GM18499 (cell line): ENCODE measurements around the gene UPP2.

Experiments used
- ATAC-seq: cut with Tn5 transposase; IDR thresholded peaks from one replicate; pipeline ENCODE4 v1.9.1; 2021; ENCODE audit warnings: moderate number of reproducible peaks; ENCODE audit not compliant: insufficient read depth, unreplicated experiment

The UPP2 gene

DNA sequence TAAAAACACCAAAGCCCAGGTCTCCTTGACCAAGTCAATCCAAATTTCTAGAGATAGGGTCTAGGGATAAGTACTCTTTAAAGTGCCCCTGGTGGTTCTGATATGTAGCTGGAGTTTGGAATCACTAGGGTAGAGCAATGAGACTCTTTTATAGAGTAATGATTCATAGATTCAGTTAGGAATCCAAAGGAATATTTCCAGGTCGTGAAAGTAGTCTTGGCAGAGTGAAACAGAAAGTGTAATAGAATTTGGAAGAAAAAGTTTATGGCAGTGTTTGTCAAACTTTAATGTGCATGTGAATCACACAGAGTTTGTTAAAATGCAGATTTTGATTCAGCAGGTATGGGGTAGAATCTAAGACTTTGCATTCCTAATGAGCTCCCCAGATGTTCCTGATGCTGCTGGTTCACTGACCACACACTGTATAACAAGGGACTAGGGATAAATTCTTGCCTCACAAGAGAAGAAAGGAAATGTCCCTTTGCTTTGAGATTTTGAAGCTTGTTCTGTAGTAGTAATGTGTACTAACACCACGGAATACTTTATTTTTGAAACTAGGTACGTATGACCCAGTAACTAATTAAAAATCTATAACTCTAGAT, 1.8 kb downstream of the UPP2 start:
- no peak for ATAC-seq

DNA sequence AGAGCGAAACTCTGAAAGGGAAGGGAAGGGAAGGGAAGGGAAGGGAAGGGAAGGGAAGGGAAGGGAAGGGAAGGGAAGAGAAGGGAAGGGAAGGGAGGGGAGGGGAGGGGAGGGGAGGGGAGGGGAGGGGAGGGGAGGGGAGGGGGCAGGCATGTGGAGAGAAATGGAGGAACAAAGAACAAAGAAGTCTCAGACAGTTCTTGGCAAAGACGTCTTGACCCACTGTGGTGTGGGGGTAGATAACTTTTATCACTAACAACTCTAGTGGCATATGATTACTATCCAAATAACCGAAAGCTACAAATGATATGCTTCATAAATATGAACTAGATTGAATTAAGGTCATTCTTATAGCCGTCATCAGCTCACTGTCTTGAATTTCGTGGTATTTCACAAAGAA, 3.2 kb downstream of the UPP2 start:
- ATAC-seq, result no peak

DNA sequence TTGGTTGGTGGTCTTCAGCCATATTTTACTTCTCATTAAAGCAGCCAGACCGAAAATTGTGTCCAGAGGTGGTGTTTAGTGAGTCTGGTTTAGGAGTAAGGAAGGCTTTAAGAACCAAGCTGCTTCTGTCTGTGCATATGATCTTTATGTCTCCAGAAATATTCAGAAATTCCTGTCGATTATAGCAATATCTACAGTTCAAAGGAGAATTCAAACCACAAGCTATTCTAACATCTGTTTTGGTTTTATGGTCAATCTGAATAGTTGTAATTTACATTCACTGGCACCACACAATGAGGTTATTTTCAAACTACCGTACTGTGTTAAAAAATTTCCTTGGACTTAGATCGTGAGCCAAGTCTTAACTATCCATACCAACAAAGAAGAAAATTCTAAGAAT, 11.3 kb downstream of the UPP2 start:
- no peak for ATAC-seq

DNA sequence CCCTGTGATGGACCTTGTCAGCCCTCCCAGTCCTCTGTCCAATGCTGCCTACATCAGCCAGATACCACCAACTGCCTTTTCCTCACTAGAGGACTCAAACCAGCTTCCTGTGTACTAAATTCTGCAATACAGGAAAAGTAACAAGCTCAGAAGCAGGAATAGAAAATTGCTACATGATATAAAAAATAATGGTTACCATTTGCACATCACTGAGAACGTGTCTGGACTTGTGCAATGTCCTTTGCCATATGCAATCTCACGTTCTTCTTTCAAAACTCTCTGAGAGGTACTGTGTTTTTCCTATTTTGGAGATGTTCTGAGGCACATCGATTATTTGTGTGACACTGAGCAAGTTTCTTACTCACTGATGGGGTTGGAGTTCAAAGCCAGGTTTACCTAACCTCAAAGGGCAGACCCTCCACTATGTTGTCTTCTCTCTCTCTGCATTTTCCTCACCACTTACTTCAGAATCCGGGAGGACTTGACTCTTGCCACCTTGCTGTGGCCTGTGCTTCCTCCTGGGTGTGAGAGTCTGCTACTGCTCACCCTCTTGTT, 12.1 kb downstream of the UPP2 start:
- no peak for ATAC-seq

DNA sequence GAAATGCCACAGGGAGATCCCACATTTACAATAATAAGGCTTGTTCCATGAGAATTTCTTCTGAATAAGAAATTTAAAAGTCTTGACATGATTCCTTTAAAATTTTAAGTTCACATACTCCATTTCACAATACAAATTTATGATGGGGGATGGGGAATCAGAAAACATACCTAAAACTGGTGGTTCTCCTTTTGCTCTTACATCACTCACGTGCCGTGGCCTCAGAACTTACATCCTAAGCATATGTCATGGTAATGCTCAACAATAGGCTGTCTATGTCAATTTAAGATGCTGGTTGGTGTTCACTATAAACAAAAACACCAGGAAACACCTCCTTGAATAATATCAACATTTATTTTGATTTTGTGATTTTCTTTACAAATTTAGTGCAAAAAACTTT, 12.8 kb downstream of the UPP2 start:
- no peak for ATAC-seq

DNA sequence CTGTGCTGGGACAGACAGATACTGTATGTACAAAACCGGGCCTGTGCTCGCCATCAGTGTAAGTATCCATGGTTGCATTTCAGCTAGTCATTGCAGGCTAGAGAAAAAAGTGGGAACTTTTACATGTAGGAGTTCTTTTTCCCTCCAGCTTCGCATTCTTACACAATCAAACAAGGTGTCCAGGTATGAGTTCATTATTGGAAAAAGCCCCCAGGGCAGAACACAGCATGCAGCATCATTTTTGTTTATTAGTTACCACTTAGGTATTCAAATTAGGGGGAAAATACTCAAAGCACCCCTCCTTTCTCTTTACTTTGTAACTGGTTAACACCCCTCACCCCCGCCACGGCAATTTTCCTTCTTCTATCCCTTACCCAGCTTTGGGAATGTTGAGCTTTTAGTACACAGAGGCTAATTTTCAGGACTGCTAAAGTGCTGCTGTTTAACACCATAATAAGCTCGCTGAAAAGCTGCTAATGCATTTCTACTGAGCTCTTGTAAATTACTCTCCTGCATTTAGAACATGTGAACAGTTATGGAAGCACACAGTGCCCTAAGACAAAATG, 13.6 kb downstream of the UPP2 start:
- ATAC-seq, result no peak

DNA sequence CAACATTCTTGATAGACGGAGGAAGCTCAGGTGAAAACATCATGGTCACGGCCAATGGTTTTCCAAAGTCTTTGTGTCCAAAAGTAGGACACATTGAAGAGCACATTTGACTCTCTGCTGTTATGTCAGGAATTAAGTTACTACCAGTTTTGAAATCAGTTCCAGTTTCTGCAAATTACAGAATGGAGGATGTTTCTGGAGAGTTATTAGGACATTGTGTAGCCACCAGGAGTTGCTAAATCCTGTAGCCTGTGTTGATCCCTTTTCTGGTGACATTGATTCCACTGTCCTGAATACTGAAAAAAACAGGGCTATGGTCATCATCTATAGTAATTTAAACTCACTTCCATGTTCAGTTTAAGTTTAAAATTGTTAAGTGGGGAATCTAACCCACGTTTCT, 15.3 kb downstream of the UPP2 start:
- no peak for ATAC-seq

DNA sequence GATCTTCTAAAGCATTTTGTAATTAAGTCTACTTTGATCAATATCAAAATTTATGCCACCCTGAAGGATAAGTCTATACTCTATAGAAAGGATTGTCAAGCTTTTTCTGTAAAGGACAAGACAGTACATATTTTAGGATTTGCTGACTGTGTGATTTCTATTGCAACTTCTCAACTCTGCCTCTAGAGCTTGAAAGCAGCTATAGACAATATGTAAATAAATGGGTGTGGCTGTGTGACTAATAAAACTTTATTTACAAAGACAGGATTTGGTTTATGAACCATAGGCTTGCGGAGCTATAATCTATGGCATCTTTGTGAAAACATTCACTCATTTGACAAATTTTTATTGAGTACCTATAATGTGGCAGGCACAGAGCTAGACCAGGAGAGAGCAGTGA, 18.4 kb downstream of the UPP2 start:
- ATAC-seq, result no peak

DNA sequence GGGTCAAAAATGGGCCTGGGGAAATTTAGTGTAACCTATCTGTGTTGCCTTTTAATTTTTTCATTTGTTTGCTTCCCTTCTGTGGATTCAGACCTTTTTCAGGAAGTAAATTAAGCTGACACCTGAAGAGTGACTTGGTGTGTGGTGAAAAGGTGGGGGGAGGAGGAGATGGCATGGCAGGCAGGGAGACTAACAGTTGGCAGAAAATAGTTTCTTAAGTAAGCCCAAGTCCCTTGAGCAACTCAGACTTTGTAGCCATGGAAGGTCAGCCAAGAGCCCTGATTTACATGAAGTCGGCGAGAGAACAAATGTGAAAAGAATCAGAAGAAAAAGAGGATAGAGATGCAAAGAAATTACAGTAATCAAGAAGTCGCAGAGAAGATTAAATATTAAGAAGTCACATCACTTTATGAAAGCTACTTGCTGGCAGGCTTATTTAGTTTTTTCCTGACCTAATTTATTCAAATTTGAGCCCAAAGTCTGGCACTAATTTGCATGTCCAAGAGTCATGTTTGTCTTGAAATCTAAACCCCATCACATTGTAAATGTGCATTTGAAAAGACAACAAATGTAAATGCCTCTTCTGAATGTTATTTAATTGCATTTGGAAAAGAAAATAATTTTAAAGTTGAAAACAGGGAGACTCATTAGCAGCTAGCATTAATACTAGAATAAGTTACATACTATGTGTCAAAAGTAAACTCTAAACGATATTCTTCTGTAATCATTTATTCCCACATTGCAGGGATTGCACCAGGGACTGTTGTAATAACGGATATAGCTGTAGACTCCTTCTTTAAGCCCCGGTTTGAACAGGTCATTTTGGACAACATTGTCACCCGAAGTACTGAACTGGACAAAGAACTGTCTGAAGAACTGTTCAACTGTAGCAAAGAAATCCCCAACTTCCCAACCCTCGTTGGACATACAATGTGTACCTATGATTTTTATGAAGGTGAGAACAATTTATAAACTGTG, 19.3 kb downstream of the UPP2 start:
- ATAC-seq, result no peak

DNA sequence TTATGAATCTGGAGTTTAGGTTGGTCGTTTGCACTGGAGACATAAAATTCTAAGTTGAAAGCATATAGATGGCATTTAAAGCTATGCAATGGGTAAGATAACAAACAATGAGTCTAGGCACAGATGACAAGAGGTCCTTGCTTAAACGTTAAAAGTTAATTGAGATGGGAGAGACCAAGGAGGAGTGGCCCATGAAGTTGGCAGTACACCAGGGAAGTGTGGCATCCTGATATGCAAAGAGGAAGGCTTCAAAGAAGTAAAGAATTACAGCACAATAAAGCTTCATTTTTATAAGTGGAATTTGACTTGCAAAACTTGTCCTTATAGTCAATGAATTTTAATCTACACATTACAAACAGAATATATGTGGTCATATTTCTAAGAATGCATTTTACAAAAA, 23.2 kb downstream of the UPP2 start:
- no peak for ATAC-seq

DNA sequence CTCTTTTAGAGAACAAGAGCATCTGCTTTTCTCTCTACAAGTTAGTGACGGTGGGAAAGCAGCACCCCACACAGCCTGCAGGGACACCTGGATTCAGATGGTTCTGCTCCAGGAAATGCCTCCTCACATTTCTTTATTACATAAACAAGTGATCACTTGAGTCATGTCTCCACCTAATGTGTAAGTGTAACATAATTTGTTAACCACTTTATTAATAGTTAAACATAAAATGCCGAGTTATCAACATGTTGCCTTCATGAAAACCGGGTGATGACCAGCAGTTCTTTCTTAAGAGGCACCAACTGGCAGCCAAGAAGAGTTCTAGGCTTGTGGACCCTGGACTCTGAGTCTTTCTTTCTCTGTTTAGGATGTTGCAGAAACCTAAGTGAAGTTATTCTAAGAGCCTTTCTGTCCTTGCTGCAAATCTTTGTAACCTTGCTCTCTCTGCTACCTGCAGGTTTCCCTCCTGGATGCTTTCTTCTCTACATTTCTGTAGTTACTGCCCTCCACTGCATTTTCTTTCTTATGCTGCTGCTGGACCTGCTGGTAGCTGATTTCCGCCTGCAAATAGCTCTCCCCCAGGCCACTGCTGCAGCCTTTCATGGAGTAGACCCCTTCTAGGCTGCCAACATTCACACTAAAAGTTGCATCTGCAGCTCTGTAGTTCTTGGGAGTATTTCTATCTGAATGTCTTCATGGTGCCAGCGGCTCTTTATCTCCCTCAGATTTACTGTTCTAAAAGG, 24.3 kb downstream of the UPP2 start:
- ATAC-seq, result no peak

DNA sequence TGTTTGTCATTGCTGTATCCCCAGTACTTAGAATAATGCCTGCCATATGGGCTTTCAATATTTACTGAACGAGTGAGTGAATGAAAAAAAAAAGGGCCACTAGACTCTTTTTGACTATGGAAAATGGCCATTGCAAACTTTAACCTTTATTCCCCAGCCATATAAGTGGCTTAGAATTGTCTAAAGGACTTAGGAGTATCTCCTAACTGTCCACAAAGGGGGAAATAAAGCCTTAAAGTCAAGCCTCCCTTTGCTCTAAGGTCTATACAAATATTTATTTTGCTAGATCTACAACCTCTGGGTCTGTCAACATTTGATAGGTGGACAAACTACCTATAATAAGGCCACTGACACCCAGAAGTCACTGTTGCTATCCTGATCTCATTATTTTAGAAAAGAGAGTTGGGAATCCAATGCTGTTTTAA, 25.7 kb downstream of the UPP2 start:
- ATAC-seq, result no peak

DNA sequence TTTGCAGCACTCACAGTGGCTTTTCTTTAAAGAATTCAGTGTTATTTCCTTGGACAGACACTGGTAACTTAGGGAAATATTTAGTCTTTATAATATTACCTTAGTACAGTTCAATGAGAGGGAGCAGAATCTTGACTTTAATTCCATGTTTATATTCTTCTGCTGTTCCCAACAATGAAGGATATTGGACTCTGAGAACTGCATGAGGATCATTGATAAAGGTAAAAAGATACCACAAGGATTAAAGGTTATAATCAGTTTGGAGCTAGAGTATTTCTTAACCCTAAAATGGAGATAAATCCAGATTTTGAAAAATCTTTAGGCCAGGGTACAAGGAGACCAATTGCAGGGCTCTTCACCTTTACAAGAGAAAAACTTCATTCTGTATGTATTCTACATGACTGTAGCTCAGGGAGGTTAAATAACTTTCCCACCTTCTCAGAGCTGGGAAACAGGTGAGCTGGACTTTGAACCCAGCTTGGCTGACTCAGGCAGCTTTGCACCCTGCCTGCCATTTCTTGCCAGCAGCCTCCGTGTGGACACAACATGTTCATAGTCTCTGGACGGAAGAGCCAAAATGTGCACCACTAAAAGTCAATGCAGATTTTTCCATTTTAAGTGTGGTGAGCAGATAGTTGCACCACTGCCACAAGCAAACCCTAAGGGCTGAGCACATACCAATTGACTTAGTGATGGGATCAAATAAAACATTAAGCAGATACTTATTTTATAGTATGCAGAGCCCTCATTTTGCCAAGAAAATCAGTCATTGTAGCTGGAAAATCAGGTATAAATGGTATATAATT, 26.7 kb downstream of the UPP2 start:
- no peak for ATAC-seq

DNA sequence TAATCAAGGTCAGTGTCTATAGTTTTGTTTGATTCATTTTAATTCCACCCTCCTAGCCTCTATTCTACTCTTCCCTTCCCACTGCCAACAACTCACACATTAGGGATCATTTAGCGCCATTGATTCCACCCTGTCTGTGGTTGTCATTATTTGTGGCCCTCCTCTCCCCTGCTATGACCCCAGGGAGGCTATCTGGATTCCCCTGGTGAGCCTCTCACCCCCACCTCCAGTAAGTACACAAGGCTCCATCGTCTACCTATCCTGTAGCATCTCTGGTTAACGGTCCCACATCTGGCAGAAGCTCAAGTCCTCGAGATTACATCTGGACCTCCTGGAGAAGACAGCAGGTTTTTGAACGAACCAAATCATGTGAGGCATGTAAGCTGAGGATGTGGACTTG, 27.4 kb downstream of the UPP2 start:
- ATAC-seq, result no peak

DNA sequence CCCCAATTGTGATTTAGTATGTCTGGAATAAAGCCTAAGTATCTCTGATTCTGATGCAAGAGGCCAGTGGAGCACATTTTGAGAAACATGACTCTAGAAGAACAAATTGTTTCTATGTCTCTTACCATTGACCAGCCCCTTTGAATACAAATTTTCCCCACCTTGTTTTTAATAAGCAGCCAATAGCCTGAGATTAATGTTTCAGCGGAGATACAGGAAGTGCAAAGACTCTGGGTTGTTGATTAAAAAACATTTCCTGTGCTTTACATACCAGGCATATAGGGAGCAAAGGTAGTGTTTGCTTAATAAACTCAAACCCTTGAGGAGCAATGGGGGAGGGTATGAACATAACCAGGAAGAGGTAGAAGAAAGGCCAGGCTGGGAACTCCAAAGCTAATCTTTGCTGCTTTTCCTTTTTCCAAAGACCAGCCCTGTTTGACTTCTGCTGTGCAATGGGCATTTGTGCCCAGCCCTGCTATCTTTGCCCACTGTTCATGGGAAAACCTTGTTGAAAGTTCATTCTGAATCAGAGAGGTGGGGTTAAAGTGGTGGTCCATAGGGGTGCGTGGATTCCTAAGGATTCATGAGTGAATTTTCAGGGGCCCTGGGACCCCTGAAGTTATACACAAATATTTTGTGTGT, 29.3 kb downstream of the UPP2 start:
- no peak for ATAC-seq

DNA sequence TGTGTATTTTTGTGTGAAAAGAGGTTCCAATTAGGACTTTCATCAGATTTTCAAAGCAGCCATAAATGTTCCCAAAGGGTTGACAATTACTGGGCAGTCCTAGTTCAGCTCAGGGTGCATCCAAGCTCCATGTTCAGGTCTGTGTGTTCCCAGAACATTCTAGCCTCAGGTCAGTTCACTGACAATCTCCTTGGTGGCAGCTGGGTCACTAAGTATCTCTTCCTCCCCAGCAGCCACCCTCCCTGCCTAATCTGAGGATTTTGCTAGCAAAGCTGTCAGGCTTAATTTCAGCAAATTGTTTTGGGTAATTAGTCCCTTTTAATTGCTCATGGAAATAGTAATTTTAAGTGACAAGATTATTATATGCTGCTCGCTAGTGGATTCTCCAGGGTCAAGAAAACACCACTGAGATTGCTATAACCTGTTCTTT, 29.8 kb downstream of the UPP2 start:
- no peak for ATAC-seq

DNA sequence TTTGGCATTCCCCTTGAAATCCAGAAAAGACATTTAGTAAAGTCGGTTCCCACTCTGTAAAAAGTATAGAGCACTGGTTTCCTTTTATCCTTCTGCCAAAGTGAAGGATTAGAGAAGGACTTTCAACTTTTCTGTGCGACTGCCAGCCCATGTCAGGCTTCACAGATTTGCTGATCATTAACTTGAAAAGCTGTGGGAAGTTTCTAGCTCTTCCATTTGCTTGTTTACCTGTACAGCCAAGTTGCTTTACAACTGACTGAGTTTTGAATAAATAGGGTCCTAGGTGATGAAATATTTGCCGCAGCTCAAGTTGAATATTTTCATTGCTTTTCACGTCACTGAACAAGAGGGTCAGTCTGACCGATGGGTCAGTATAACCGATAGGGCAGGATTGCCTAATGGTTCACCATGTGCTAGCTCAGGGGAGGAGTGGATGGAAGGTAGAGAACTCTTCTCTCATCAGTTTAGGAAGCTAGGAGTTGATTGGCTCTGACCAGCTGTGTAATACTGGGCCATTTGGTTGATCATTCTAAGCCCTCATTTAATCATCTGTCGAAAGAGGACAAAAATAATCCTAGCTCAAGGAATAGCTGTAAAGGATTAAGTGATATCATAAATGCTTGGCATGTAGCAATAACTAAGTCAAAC, 30.4 kb downstream of the UPP2 start:
- no peak for ATAC-seq

DNA sequence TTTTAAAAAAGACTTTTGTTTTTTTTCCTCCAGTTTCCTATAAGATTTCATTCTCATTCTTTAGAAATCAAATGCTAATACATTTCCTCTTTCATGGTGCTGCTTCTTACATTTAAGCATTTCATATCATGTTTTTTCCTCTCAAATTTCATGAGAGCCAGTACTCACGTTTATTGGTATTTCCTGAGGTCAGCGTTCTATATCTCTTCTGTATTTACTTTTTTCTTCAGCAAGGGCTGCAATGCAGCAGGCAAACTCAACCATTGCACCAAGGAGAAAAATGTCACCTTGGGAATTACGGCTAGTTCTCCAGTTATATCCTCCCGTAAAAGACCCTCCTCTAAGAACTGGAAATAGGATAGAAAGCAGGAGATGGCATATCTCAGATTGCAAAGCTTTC, 32.4 kb downstream of the UPP2 start:
- ATAC-seq, result no peak

DNA sequence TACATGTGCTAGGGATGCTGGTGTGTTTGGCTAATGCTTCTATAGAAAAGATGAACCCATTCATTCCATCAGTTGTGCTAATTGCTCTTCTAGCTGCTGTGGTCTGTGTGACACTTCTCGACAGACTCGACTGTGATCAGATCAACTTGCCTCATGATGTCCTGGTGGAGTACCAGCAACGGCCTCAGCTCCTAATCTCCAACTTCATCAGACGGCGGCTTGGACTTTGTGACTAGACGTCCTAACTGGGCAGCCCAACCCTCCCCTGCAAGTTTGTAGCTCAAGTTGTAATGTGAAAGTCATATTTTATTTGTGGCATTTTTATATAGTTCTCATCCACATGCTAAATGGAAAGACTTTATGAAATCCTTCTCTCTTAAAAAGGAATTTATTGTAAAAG, 33.0 kb downstream of the UPP2 start:
- ATAC-seq, result no peak
